Activated CD8-positive, alpha-beta memory T cell treated with anti-CD3 and anti-CD28 coated beads, Interleukin-2, amount 10 ng/mL, durations not matched to agents 7 days and 5 days (primary cell): ENCODE results near the gene ATP5F1C. TPM values are rescaled to one million over a fixed set of nuclear protein-coding genes. Genes with fewer than 3 reads are reported as not detected.
"Not testable (repeated sequence)": the region's sequence is repeated elsewhere in the genome, so short reads cannot be mapped to it uniquely, and the experiment has no call there.

ENCODE experiments used
- ATAC-seq: fragments of 150-1000 bp; cut with Tn5 transposase; one replicate; pipeline ENCODE4 v1.10.0; 2021; ENCODE audit warnings: moderate library complexity
- CTCF ChIA-PET: fragments of 350-600 bp; sonication (Branson Sonifier 250); formaldehyde crosslinking; loops from one replicate; lab custom pipeline; 2021; ENCODE audit warnings: antibody characterized with exemption; lab: Charles Lee
- DNase-seq: peaks from one replicate; pipeline ENCODE4 v3.0.0-alpha.2; 2020
- H3K27ac Mint-ChIP-seq: one replicate; pipeline ENCODE4 v1.8.0; 2021; ENCODE audit warnings: mild to moderate bottlenecking, mixed read lengths
- H3K27me3 Mint-ChIP-seq: one replicate; pipeline ENCODE4 v1.8.0; 2021; ENCODE audit warnings: mixed read lengths
- H3K36me3 Mint-ChIP-seq: one replicate; pipeline ENCODE4 v1.8.0; 2021; ENCODE audit warnings: mild to moderate bottlenecking, mixed read lengths
- H3K4me1 Mint-ChIP-seq: one replicate; pipeline ENCODE4 v1.8.0; 2021; ENCODE audit warnings: mixed read lengths
- H3K4me3 Mint-ChIP-seq: one replicate; pipeline ENCODE4 v1.8.0; 2021; ENCODE audit warnings: mild to moderate bottlenecking, moderate library complexity, mixed read lengths
- H3K9me3 Mint-ChIP-seq: one replicate; pipeline ENCODE4 v1.8.0; 2022; ENCODE audit warnings: low read depth, mixed read lengths
- total RNA-seq, 2 experiments: library from RNA; stranded (reverse); gene quantifications; one replicate each; pipeline ENCODE4 v1.2.3, GENCODE V29; 2021

ATP5F1C gene
- 100 to 1,000 TPM; 285 to 287 TPM for total RNA-seq

- CTCF ChIA-PET = interaction anchor here (1.0 to 1.9 kb wide), 5 partner anchors 10 to 263 kb away, joined by 3 to 26 read pairs (median 6); partner anchors contain the start of gene TAF3
- Mint-ChIP-seq H3K27ac (no peak within 1 kb of the TSS), H3K36me3 (peaks cover 28% of the 10 kb centered on the region), H3K27me3 (no peaks in the 10 kb centered on the region), H3K9me3 (no peaks in the 10 kb centered on the region), H3K4me3 (no peak within 1 kb of the TSS), H3K4me1 (peaks cover 57% of the 10 kb centered on the region)
- DNase-seq (peak; percentile 99), ATAC-seq (peak; percentile 94)
These were observed at the start of gene ATP5F1C, which contains the start of gene KIN for GRCh38 chr10:7787857-7788638. Gene ATP5F1C (plus strand): TSS chr10:7788177. CDS start chr10:7788208, 31 bp downstream. Gene KIN (minus strand): TSS chr10:7787993. CDS start chr10:7787933, 60 bp downstream.

GRCh38 chr10:7738536-7739407 is 49.2 kb upstream of the ATP5F1C start:
- CTCF ChIA-PET = interaction anchor here (1.0 to 1.2 kb wide), 2 partner anchors 18 to 214 kb away, joined by 3 to 4 read pairs; no protein-coding TSS in a partner anchor
- Mint-ChIP-seq H3K27me3 (no peaks in the 10 kb centered on the region), H3K4me3 (no peak overlapping the region), H3K9me3 (no peaks in the 10 kb centered on the region), H3K36me3 (no peaks in the 10 kb centered on the region), H3K27ac (no peak overlapping the region), H3K4me1 (peaks cover 16% of the 10 kb centered on the region)
- ATAC-seq = no peak
- DNase-seq = no peak

- CTCF ChIA-PET = no interaction called here
- Mint-ChIP-seq H3K4me3 (no peak overlapping the region), H3K27ac (no peak overlapping the region), H3K36me3 (no peaks in the 10 kb centered on the region), H3K9me3 (no peaks in the 10 kb centered on the region), H3K4me1 (peaks cover 4% of the 10 kb centered on the region), H3K27me3 (no peaks in the 10 kb centered on the region)
- no peak for DNase-seq
- ATAC-seq = no peak
These were observed 43.7 kb upstream of the ATP5F1C start for GRCh38 chr10:7744307-7744706.

- H3K27me3 Mint-ChIP-seq, H3K4me3 Mint-ChIP-seq, ATAC-seq, DNase-seq, H3K9me3 Mint-ChIP-seq, H3K4me1 Mint-ChIP-seq, H3K27ac Mint-ChIP-seq: not testable (repeated sequence)
- CTCF ChIA-PET = interaction anchor here (1.6 kb wide), 1 partner anchor 61 kb away, joined by 5 read pairs; no protein-coding TSS in a partner anchor
- peaks cover 14% of the 10 kb centered on the region for H3K36me3 Mint-ChIP-seq
These were observed 39.3 kb upstream of the ATP5F1C start for GRCh38 chr10:7748637-7749036.

- Mint-ChIP-seq H3K27me3 (no peaks in the 10 kb centered on the region), H3K36me3 (peaks cover 21% of the 10 kb centered on the region), H3K27ac (no peak overlapping the region), H3K9me3 (no peaks in the 10 kb centered on the region), H3K4me3 (no peak overlapping the region), H3K4me1 (no peaks in the 10 kb centered on the region)
- DNase-seq = no peak
- no peak for ATAC-seq
- CTCF ChIA-PET = interaction anchor here (1.4 to 1.6 kb wide), 2 partner anchors 63 to 225 kb away, joined by 4 to 5 read pairs; no protein-coding TSS in a partner anchor
These were observed 37.8 kb upstream of the ATP5F1C start for GRCh38 chr10:7750222-7750621.

GRCh38 chr10:7752251-7752650 is 35.7 kb upstream of the ATP5F1C start:
- H3K36me3 Mint-ChIP-seq = peaks cover 21% of the 10 kb centered on the region
- no peak for ATAC-seq
- no peak overlapping the region for H3K4me3 Mint-ChIP-seq
- H3K4me1 Mint-ChIP-seq = no peaks in the 10 kb centered on the region
- no peak overlapping the region for H3K27ac Mint-ChIP-seq
- no peaks in the 10 kb centered on the region for H3K9me3 Mint-ChIP-seq
- no peak for DNase-seq
- CTCF ChIA-PET = no interaction called here
- no peaks in the 10 kb centered on the region for H3K27me3 Mint-ChIP-seq

- CTCF ChIA-PET = interaction anchor here (1.2 to 1.6 kb wide), 2 partner anchors 12 to 68 kb away, joined by 4 to 5 read pairs; no protein-coding TSS in a partner anchor
These were observed 32.9 kb upstream of the ATP5F1C start for GRCh38 chr10:7755103-7755502.

GRCh38 chr10:7756360-7756992 is 31.5 kb upstream of the ATP5F1C start:
- peak; percentile 55 for DNase-seq
- no peaks in the 10 kb centered on the region for H3K4me1 Mint-ChIP-seq
- no peak overlapping the region for H3K4me3 Mint-ChIP-seq
- peak; percentile 49 for ATAC-seq
- H3K9me3 Mint-ChIP-seq = no peaks in the 10 kb centered on the region
- CTCF ChIA-PET = interaction anchor here (0.8 to 1.6 kb wide), 7 partner anchors 14 to 1453 kb away, joined by 3 to 6 read pairs (median 3); partner anchors contain the start of gene TAF3
- peaks cover 36% of the 10 kb centered on the region for H3K36me3 Mint-ChIP-seq
- H3K27ac Mint-ChIP-seq = no peak overlapping the region
- no peaks in the 10 kb centered on the region for H3K27me3 Mint-ChIP-seq

More at GRCh38 chr10:7755103-7755502, 32.9 kb upstream of the ATP5F1C start:
- no peak for DNase-seq
- Mint-ChIP-seq H3K4me1 (no peaks in the 10 kb centered on the region), H3K36me3 (peaks cover 32% of the 10 kb centered on the region), H3K9me3 (no peaks in the 10 kb centered on the region), H3K27ac (no peak overlapping the region), H3K27me3 (no peaks in the 10 kb centered on the region), H3K4me3 (no peak overlapping the region)
- ATAC-seq = no peak

GRCh38 chr10:7763929-7764328 is 24.0 kb upstream of the ATP5F1C start:
- Mint-ChIP-seq H3K9me3 (no peaks in the 10 kb centered on the region), H3K27ac (no peak overlapping the region), H3K36me3 (peaks cover 51% of the 10 kb centered on the region), H3K4me1 (no peaks in the 10 kb centered on the region), H3K27me3 (no peaks in the 10 kb centered on the region), H3K4me3 (no peak overlapping the region)
- DNase-seq (no peak), ATAC-seq (no peak)
- CTCF ChIA-PET = no interaction called here

- no peaks in the 10 kb centered on the region for H3K27me3 Mint-ChIP-seq
- H3K36me3 Mint-ChIP-seq = peaks cover 53% of the 10 kb centered on the region
- no peak overlapping the region for H3K27ac Mint-ChIP-seq
- H3K4me3 Mint-ChIP-seq = no peak overlapping the region
- CTCF ChIA-PET = no interaction called here
- H3K9me3 Mint-ChIP-seq = no peaks in the 10 kb centered on the region
- peaks cover 3% of the 10 kb centered on the region for H3K4me1 Mint-ChIP-seq
- DNase-seq (no peak), ATAC-seq (no peak)
These were observed 21.7 kb upstream of the ATP5F1C start for GRCh38 chr10:7766241-7766640.

GRCh38 chr10:7767209-7767608 is 20.8 kb upstream of the ATP5F1C start:
- CTCF ChIA-PET = no interaction called here
- DNase-seq = no peak
- no peaks in the 10 kb centered on the region for H3K27me3 Mint-ChIP-seq
- no peaks in the 10 kb centered on the region for H3K9me3 Mint-ChIP-seq
- no peak overlapping the region for H3K4me3 Mint-ChIP-seq
- no peak overlapping the region for H3K27ac Mint-ChIP-seq
- H3K4me1 Mint-ChIP-seq = peaks cover 4% of the 10 kb centered on the region
- H3K36me3 Mint-ChIP-seq = peaks cover 49% of the 10 kb centered on the region
- no peak for ATAC-seq

GRCh38 chr10:7768417-7768816 is 19.6 kb upstream of the ATP5F1C start:
- Mint-ChIP-seq H3K27ac (no peak overlapping the region), H3K4me1 (peaks cover 4% of the 10 kb centered on the region), H3K27me3 (no peaks in the 10 kb centered on the region), H3K36me3 (peaks cover 43% of the 10 kb centered on the region), H3K4me3 (no peak overlapping the region), H3K9me3 (no peaks in the 10 kb centered on the region)
- CTCF ChIA-PET = no interaction called here
- no peak for DNase-seq
- ATAC-seq = no peak
